ENCODE measurements around the gene LSMEM2. TPM values are rescaled to one million over a fixed set of nuclear protein-coding genes. Genes with fewer than 3 reads are reported as not detected.
A peak's percentile ranks its signal among the peaks of the same experiment; 100 is the strongest.

Gene LSMEM2
- total and polyA plus RNA-seq, 9 of the 15 experiments (the other 6 are each of a cell fraction or from before 2014, with no cell fraction given), result not detected

- Histone ChIP-seq H3K4me3 (peak overlapping the region; percentile 45), H3K9ac (ENCODE audit: insufficient read depth in 1 of 2, low read depth in 2 of 2, low read length in 2 of 2) (peak overlapping the region; percentile 68 to 93)
- no peak for FAIRE-seq
Observed at GRCh38 chr3:50302095-50303012, 23.5 kb downstream of the LSMEM2 start.

More at GRCh38 chr3:50302095-50303012, 23.5 kb downstream of the LSMEM2 start:
- Histone ChIP-seq H3K79me2 (ENCODE audit: control insufficient read depth, insufficient read depth, low read length) (peaks cover 47% of the 10 kb centered on the region), H3K4me2 (ENCODE audit: insufficient read depth, low read length) (peak overlapping the region; percentile 80), H3K9me1 (ENCODE audit: control insufficient read depth, insufficient read depth, low read length) (no peaks in the 10 kb centered on the region), H3K27ac (ENCODE audit: extremely low read depth, low read depth, low read length) (peak overlapping the region; percentile 83), H3K27me3 (ENCODE audit: control insufficient read depth in 2 of 2, insufficient read depth in 2 of 2, low read length in 2 of 2) (no peaks in the 10 kb centered on the region), H3K9me3 (replicated peaks; ENCODE audit: control insufficient read depth, insufficient read depth, low read depth, low read length) (no peaks in the 10 kb centered on the region), H3K36me3 (ENCODE audit: control insufficient read depth, insufficient read depth, low read length) (peaks cover 12% of the 10 kb centered on the region; the same call in 2 of the 3 replicates), H4K20me1 (replicated peaks; ENCODE audit: control insufficient read depth, insufficient read depth, low read length) (no peaks in the 10 kb centered on the region), H3K4me1 (replicated peaks in 1 of 2; ENCODE audit: control insufficient read depth in 2 of 2, insufficient read depth in 2 of 2, low read length in 2 of 2) (peaks cover 25 to 53% of the 10 kb centered on the region in 2 experiments; a peak in 4 of 5 replicates), H2AFZ (ENCODE audit: low read depth, low read length) (no peak overlapping the region)
- BruUV-seq (replicated peaks), result no TSS peak
- POLR2A ChIA-PET, result interaction anchor here (0.5 to 1.5 kb wide), 9 partner anchors 11 to 51 kb away, joined by 3 to 5 read pairs (median 4); partner anchors contain the start of gene LSMEM2
- no peak for DNase-seq (ENCODE audit: extremely low read depth in 1 of 4, low spot score in 3 of 4)
- in situ Hi-C loops (cut with MboI), result no loop called here
- 76% methylated on average over 15 of the region's 32 CpGs for WGBS (ENCODE audit: insufficient coverage, low coverage, missing lambda C conversion rate)
- intact Hi-C loops (cut with micrococcal nuclease), result no loop called here
- CTCF ChIA-PET (ENCODE audit: low intra/inter-chr PET ratio), result no interaction called here
- peak; percentile 27; the same call in 1 of the 2 replicates for TF ChIP-seq RBFOX2 (IDR thresholded peaks at IDR 0.05; ENCODE audit: low read depth, low read length)
- TF ChIP-seq NR2C2 (CRISPR knock-in tag; IDR thresholded peaks at IDR 0.05), result no peak
- TF ChIP-seq NR2C2 (tag; IDR thresholded peaks at IDR 0.05), result 0 out of 2 replicates have a peak, but pooled peaks have one; percentile 12
- no peak for TF ChIP-seq SUPT5H (IDR thresholded peaks at IDR 0.05)
- 0 out of 2 replicates have a peak, but pooled peaks have one; percentile 11 for TF ChIP-seq POLR2G (IDR thresholded peaks at IDR 0.05; ENCODE audit: low read depth, low read length)
- no peak for TF ChIP-seq ARID3B (CRISPR knock-in tag; IDR thresholded peaks at IDR 0.05; ENCODE audit: borderline replicate concordance)
- ATAC-seq, result no peak
